WTC11 (cell line): ENCODE results near the gene DDX39A.

Experiments
- TEAD4 ChIP-seq: sonication (generic); formaldehyde crosslinking; IDR thresholded peaks from 2 replicates; pipeline ENCODE4 v1.8.0; 2022; ENCODE audit warnings: mild to moderate bottlenecking, missing genetic modification reagents
- ZNF138 ChIP-seq: sonication (generic); formaldehyde crosslinking; conservative IDR thresholded peaks from 2 replicates; pipeline ENCODE4 v1.8.1; 2022; ENCODE audit warnings: mild to moderate bottlenecking, moderate library complexity, missing genetic modification reagents

GRCh38 chr19:14435320-14436050, 16.3 kb upstream of the DDX39A start:
- TF ChIP-seq ZNF138 (no peak), TEAD4 (CRISPR knock-in tag) (no peak)
